Ramos (cell line): ENCODE measurements around the gene MSI1.

ENCODE experiments used
- in situ Hi-C: fragments of 300-500 bp; cut with MboI; formaldehyde crosslinking; loops from one replicate; pipeline ENCODE4 v1.14.3; 2022; ENCODE audit warnings: low sequenced_read_pairs; ENCODE audit not compliant: unreplicated experiment

Gene MSI1

DNA sequence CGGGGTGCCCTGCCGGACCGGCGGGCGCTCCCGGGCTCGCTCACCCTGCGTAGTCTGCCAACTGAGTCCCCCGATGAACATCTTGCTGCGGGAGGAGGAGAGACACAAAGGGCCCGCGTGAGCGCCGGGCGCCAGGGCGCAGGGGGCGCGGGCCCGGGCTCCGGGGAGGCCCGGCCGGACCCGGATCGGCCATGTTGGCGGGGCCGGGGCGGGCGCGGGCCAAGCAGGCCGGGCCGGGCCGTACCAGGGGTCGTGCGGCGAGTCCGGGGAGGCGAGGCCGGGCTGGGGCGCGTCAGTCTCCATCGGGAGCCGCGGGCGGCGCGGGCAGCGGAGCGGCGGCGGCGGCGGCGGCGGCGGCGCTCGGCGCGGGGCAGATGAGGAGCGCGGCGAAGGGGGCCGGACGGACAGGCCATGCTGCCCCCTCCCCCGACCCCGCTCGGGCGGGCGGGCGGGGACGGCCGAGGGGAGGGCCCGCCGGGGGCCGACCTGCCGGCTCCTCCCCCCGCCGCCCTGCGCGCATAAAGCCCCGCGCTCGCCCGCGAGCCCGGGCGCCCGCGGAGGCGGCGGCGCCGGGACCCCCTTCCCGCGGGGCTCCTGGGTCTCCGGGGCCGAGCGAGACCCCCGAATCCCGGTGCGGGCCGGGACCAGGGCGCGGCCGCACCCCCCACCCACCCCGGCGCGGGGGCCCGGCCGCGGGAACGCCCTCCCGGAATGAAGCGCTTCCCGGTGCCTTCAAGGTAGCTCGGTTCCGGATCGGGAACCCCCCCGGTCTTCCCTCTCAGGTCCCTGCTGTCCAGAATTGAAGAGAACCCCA lies at the start of gene MSI1:
Gene MSI1 (minus strand): TSS at position 376 of the 814 bp plus-strand sequence. CDS start 73 bp downstream, at position 303.
- in situ Hi-C loops: no loop called here

DNA sequence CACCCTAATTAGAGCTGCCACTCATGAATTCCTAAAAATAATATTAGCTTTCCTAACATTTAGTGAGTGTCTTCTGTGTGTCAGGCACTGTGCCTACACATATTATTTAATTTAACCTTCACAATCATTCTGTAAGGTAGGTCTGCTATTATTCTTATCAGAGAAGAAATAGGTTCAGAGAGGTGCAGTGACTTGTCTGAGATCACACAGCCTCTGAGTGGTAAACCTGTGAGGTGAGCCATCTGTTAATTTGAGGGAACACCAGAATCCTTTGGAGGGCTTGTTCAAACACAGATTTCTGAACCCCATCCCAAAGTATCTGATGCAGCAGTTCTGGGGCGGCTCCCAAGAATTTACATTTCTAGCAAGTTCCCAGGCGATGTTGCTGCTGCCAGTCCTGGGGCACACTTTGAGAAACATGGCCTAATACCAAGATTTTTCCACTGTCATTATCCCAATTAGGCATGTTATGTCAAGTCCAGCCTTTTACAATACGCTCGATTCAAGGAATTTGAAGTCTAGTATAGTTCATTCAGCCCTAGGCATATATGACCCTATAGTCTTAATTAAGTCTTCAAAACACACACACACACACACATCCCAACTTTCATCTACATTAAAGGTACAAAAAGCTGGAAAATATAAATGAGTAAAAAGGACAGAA lies 49.1 kb upstream of the MSI1 start:
- in situ Hi-C loops: no loop called here

DNA sequence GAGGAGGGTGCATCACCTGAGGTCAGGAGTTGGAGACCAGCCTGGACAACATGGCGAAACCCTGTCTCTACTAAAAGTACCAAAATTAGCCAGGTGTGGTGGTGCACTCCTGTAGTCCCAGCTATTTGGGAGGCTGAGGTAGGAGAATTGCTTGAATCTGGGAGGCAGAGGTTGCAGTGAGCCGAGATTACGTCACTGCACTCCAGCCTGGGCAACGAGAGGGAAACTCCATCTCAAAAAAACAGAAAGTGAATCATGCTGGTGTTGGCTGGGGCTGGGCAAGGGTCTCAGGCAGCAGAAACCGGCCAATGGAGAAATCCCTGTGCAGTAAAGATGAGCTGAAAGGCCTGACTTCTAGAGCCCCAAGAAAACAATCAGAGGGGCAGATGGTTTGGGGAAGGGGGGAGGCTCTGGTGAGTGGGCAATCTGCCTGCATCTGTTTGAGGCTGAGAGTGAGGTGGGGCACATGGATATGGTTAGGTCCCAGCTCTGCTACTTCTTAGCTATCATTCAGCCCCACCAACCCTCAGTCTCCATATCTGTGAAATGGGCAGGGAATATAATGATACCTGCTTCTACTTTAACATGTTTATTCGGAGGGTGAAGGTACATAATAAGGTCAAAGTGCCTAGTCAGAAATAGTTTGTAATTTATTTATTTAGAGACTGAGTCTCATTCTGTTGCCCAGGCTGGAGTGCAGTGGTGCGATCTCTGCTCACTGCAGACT lies 47.7 kb upstream of the MSI1 start:
- in situ Hi-C loops: no loop called here

DNA sequence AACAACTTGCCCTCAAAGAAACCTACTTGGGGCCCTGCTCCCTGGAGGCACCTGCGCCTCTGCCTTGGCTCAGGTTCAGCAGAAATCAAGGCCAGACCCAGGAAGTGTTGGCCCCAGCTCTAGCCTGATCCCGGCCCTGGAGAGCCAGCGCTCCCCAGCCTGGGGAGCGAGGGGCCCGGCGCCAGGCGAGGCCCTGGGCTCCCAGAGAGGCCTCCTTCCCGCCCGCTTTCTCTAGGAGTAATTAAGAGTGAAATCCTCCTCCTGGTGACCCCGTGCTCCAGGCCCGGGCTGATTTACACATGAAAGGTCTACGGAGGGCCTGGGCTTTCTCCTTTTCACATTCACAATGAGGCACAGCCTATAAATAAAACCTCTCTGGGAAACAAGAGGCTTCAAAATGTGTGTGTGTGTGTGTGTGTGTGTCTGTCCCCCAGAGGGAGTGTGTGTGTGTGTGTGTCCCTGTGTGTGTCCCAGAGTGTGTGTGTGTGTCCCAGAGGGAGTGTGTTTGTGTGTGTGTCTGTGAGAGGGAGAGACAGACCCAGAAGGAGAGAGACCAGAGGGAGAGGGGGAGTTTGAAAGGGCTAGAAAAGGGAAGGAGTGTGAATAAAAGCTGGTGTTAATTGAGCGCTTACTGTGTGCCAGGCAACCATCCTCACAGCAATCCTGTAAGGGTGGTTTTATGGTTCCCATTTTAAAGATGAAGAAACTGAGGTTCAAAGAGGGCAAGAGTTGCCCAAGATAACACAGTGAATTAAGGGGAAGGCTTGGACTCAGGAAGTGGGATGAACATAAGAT lies 45.1 kb upstream of the MSI1 start:
- in situ Hi-C loops: no loop called here

DNA sequence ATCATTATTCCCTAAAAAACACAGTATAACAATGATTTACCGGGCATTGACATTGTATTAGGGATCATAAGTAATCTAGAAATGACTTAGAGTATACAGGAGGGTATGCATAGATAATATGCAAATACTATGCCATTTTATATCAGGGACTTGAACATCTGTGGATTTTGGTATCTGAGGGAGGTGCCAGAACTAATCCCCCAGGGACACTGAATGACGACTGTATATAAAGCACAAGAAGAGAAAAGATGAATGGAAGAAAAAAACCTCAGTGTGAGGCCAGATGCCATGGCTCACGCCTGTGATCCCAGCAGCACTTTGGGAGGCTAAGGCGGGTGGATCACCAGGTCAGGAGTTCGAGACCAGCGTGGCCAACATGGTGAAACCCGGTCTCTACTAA lies 43.5 kb upstream of the MSI1 start:
- in situ Hi-C loops: no loop called here

DNA sequence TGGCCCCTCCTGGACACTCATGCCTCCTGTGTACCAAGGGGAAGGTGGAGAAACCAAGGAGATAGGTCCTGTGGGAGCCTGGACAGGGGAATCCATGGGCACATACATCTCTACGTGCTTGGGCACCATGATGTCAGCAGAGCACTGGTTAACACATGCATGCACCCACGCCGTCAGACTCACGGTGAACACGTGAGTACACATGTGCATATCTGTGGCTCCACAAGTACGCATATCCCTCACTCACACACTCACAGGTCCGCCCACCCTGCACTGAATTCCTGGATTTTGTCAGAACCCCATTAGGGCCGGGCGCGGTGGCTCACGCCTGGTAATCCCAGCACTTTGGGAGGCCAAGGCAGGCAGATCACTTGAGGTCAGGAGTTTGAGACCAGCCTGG lies 39.8 kb upstream of the MSI1 start:
- in situ Hi-C loops: no loop called here

DNA sequence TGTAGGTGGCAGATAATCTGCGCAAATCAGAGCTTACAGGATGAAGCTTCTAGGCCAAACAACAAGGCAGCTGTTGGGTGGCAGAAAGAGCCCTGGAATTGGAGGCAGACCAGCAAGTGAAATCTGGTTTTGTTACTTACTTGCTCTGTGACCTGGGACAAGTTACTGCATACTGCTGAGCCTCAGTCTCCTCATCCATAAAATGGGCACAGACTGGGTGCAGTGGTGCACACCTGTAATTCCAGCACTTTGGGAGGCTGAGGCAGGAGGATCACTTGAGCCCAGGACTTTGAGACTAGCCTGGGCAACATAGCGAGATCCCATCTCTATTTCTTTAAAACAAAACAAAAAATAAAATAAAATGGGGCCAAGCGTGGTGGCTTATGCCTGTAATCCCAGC lies 37.6 kb upstream of the MSI1 start:
- in situ Hi-C loops: no loop called here

DNA sequence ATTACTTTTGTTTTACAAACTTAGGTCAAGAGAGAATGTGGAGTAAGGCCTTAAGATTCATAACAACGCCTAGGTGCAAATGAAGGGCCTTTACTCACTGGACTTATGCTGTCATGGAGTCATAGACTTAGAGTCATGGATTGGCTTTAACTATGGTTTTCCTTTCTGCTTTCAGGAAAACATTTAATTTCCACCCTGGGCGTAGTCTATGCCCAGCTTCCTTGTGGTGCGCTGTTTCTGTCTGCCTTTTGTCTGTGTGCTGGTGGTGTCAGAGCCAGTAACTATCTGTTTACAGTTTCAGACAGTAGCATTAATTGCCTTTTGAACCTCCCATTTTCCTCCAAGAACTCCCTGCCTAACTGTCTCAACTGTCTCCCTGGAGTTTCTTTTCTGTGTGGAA lies 37.1 kb upstream of the MSI1 start:
- in situ Hi-C loops: no loop called here

DNA sequence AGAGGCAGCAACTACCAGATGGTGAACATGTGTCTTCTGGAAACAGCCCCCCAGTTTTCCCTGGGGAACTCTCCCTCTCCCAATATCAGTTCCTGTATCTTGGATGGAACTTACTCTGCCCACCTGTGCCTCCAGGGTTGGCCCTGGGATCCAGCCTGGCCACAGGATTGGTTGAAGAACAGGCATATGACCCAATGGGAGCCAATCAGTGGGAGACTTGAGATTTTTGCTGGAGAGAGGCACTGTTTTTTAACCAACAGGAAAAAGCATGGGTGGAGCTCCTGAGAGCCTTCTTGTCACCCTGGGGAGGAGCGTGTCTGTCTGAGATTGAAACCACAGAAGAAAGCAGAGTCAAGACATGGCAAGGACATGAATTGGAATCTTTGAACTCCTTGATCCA lies 35.3 kb upstream of the MSI1 start:
- in situ Hi-C loops: no loop called here

DNA sequence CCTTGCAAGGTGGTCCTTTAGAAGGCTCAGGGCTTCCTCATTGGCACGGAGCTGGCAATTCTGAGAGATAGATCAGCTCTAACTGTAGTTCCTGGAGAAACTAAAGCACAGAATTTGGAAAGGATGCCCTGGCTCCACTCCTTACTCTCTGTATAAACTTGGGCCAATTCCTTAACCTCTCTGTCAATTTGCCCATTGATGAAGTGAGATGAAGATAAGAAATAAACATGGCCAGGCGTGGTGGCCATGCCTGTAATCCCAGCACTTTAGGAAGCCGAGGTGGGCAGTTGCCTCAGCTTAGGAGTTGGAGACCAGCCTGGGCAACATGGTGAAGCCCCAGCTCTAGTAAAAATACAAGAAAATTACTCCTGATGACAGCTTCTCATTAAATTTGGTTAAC lies 34.9 kb upstream of the MSI1 start:
- in situ Hi-C loops: no loop called here

DNA sequence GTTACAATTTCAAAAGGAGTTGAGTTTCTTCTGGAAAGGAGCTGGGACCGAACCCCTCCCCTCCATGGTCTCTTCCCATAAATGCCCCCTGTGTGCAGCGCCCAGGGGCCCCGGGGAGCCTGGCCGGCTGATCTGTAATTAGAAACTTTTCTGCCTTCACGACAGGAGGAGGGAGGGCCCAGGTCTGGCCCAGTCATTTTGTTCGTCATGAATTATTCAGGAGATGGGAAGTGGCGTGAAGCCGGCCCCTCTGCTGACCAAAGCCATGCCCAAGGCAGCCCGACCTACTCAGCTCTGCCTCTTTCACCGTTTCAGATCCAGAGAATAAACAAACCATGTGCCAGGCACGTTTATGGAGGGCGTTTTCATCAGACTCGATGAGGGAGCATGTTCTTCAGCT lies 33.3 kb upstream of the MSI1 start:
- in situ Hi-C loops: no loop called here

DNA sequence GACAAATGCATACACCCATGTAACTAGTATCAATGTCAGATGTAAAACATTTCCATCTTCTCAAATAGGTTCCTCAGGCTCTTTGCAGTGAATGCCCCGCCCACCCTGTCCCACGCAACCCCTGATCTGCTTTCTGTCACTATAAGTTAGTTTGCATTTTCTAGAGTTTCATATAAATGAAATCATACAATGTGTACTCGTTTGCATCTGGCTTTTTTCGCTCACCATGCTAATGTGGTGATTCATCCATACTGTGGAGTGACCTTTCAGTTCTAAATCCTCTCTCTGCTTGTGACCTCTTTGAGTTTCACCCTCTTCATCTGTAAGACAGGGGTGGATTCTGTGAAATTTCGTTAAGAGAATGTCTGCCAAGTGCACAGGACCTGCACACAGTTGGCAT lies 30.6 kb upstream of the MSI1 start:
- in situ Hi-C loops: no loop called here

DNA sequence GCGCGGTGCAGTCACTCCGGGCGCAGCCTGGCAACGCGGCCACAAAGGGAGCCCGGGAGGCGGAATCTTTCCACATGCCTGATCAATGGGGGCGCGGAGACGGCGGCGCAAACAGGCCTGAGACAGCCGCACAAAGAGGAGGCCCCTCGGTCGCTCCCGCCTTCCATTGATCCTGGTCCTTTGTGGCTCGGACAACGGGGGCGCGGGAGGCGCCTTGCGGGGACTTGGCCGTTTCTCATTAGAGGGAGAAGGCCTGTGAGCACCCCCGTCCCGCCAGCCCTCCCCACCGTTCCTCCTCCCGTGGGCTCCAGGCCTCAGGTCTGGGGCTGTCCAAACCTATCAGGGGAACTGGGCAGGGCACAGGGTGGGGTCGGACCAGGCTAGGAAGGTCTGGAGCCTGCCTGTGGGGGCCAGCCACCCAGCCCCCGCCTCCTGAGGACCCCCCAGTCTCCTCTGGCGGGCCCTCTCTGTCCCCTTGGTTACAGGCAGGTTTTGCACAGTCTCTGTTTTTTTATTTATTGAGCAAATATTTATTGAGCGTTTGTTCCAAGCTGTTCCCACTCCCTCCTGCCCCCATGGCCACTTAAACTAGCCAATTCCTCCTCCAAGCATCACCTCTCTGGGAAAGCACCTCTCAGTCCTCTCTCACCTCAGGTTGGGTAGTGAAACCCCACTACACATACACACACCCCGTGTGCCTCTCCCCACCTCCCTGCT lies 29.0 kb upstream of the MSI1 start:
- in situ Hi-C loops: no loop called here

DNA sequence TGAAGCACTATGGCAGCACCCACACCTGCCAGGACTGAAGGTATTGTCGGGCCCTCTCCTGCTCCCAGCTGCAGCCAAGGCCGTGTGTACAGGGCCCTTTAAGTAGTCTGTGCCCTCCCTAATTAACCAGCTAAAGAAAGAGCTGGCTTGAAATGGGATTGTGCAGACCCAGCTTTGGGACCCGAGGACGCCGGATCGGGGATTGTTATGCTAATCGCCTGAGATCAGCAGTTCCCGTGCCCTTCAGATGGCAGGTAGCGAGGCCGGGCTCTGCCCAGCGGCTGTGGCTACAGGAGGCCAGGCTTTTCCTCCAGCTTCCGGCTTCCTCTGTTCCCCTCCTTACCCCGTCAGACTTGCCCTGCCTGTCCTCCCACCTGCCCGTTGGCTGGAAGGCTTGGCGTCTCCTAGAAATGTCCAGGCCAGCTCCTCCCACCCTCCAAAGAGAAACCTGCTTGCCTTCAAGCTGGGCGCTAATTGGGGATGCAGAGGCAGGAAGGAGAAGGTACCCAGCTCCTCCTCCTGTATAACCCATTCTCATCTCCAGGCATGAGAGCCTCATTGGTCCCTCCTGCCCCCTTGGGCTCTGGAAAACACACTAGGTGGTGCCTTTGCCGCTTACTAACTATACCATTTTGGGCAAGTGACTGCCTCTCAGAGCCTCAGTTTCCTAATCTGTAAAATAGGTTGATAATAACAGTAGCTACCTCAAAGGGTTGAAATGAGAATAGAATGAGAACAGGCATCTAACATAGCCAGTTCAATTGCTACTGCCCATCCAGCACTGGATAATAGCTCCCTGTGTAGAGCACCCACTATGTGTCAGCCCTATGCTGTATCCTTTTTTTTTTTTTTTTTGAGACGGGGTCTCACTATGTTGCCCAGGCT lies 25.8 kb upstream of the MSI1 start:
- in situ Hi-C loops: no loop called here

DNA sequence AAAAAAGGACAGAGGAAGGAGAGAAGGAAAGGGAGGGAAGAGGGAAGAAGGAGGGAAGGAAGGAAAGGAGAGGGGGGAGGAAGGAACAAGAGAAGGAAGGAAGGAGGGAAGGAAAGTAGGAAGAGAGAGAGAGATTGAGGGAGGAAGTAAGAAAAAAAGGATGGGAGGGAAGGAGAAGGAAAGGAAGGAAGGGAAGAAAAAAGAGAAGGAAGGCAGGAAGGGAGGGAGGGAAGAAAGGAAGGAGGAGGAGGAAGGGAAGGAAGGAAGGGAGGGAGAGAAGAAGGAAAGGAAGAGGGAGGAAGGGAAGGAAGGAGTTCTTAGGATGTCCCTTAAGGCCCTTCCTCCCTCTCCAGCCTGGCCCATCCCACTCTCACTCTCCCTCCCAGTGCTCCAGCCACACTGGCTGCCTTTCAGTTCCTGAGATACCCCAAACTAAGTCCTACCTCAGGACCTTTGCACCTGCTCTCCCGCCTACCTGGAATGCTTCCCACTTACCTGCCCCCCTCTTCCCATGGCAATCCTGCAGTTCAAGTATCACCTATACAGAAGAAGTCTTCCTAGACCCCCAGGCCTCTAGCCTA lies 21.7 kb upstream of the MSI1 start:
- in situ Hi-C loops: no loop called here

DNA sequence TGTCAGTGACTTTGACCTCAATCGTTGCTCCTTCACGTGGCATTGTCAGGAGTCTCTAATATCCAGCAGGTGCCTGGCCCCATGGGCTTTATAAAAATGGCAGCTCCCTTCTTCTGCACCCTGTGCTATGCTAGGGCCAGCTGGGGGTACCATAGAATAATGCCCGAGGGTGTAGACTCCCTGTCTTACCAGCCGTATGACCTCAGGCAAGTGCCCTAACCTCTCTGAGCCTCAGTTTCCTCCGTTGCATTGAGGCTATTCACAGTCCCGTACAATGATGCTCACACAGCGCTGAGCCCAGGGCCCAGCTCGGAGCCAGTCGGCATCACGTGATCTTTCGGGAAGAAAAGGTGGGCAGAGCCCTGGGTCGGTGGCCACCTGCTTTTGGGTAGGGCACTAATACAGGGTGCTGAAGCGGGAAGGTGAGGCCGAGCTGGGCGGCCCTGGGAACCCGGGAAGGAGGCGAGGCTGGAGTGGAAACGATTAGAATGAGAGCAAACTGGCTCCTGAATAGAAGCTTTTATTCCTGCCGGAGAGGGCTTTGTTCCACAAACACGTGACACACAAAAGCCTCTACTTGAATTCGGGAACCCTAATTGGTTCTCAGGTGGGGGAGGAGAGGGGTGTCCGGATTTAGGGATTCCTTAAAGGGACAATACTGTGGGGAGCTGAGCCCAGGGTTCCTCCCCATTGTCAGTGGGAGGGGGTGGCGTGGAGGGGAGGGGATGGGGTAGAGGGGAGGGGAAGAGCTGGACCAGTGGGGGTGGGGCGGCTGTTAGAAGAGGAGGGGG lies 19.9 kb upstream of the MSI1 start:
- in situ Hi-C loops: no loop called here

DNA sequence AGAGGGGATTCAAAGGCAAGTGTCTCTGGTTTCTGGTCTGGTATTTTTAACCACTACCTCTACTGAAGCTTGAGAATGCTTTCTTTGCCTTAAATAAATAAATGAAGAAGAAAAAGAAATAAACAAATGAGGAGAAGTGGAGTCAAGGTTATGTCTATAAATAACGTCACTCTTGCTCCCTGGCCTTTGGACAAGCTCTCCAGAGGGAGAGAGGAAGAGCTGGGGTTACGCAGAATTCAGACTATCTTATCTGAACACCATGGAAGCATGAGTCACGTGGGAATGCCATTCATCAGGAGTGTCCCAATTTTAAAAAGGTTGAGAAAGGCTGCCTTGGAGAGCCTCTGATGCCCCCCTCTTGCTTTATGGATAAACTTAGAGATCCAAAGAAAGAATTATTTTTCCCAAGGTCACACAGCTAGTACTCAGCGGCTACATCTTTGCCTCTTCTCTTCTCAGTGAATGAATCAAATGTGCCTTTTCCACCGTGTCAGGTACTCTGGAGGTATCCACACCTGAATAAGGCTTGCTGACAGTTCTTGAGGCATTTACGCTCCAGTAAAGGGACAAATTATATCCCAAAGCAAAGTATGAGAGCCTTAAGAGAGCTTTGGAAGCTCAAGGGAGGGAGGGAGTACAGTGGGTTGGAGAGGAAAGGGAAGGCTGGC lies 12.9 kb upstream of the MSI1 start:
- in situ Hi-C loops: no loop called here
